SH-SY5Y (cell line): Measurements from ENCODE around the gene MOB3C.

Experiments used
- GATA2 ChIP-seq: IDR thresholded peaks from 2 replicates; pipeline ENCODE4 v1.6.1; 2011; ENCODE audit warnings: mild to moderate bottlenecking, low read depth, low read length
- GATA3 ChIP-seq: IDR thresholded peaks from 2 replicates; pipeline ENCODE4 v1.6.1; 2011; ENCODE audit warnings: low read depth, mild to moderate bottlenecking, low read length, moderate library complexity

MOB3C gene

DNA sequence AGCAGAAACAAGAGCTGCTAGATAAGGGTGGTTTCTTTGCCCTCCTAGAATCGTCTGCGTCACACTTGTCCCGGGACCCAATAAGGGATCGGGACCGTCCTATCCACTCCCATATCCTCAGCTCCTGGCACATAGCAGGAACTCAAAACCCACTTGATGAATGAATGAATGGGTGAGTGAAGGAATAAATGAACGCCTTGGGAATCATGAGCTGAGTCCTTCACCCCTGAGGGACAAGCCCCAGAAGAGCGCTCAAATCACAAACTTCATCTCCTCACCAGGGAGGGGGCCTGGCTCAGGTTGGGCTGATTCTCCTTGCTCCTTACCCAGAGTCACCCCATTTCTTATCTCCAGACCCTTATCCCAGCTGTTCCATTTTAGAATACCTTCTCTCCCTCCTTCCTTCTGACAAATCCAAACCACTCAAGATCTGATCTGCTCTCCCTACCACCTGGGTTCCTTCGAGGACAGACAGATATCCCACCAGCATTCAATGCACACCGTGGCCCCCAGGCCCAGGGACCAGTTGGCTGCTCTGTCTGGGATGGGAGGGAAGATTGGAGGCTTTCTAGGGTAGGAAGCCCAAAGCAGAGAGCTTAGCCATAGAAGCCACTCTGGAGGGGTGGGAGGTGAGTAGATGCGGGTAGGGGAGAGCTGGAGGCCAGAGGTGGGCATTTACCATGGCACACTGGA is 643 bp upstream of the MOB3C start:
- no peak for TF ChIP-seq GATA3
- no peak for TF ChIP-seq GATA2

DNA sequence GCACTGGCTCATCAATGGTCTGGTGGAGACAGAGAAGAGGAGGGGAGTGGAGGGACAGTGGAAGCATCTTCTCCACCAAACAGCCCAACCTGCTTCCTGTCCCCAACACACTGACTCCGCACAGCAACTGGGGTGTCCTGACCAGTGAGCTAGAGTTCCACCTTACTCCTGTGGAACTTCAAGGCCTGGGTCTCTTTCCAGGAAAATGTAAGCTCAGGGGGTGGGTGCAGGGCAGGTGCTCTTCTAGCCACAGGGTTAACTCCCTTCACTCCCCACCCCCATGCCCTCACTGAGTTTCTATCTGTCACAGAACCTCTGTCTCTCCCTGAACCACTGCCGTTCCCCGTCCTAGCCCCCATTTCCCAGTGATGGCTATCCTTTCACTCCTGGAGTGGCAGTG is 876 bp downstream of the MOB3C start:
- no peak for TF ChIP-seq GATA3
- TF ChIP-seq GATA2, result no peak

DNA sequence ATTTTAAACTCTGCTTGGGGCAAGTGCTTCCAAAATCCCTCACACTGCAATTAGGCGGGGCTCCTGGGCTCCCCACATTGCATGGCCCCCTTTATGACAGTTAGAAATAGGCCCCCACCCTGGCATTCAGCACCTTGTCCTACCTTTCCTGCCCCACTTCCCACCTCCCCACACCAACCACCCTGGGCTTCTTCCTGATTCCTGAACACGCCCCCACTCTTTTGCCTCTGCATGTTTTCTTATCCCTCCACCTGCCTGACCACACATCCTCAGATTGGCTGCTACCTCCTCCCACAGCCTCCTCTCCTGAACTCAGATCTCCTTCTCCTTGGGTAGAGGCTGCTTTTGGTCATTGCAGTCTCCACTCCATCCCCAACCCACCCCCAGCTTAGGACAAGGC is 1.5 kb downstream of the MOB3C start:
- no peak for TF ChIP-seq GATA3
- TF ChIP-seq GATA2, result no peak

DNA sequence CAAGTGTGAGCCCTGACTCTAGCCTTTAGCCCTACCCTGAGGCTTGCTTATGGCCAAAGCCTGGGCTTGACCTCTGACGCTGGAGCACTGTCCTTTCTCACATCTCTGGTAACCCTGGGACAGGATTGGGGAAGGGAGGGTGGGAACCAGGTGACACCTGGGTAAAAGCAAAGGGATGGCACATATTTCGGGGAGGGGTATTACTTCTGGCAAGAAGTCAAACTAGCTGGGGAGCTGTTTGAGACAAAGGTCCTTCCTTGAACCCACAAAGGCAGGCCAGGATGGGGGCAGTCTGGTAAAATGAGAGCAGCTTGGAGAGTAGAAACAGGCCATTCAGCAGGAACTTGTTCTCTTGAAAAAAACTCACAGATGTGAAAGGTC is 2.0 kb downstream of the MOB3C start:
- no peak for TF ChIP-seq GATA3

DNA sequence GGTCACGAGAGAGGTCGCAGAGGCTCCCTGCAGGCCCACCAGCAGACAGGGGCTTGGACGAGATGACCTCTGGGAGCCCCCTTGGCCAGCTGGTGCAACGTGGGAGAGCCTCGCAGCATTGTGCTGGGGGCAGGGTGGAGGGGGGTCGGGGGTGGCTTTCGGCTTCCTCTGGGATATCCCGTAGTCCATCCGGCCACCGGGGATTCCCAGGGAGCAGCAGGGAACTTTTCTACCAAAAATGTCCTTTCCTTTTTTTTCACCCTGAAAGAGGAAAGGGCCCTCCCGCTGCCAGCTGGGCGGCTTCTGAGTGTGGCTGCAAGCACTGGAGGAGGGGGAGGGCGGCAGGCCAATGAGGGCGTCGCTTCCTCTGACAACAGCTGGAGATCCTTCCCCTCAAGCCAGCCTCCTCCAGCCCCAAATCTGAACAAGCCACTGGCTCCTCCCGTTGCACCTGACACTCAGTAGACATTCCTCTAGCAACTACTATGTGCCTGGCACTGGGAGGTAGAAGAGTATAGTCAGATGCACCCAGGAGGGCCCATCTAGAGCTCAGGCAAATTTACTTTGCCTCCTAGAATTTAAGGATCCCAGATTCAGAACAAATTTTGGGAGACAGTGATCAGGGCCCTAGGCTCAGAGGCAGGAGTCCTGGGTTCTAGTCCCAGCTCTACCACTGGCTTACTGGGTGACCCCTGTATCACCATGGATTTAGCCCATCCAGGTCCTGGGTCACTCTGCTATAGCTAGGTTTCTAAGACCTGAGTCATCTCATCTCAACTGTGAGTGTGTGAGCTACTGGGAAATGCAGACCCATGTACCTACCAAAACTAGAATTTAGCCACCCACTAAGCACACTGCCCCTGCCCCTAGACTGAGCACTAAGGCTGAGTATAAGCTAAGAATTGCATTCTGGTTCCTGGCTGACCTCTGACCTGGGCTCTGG is 2.7 kb downstream of the MOB3C start:
- TF ChIP-seq GATA3, result no peak
- no peak for TF ChIP-seq GATA2

DNA sequence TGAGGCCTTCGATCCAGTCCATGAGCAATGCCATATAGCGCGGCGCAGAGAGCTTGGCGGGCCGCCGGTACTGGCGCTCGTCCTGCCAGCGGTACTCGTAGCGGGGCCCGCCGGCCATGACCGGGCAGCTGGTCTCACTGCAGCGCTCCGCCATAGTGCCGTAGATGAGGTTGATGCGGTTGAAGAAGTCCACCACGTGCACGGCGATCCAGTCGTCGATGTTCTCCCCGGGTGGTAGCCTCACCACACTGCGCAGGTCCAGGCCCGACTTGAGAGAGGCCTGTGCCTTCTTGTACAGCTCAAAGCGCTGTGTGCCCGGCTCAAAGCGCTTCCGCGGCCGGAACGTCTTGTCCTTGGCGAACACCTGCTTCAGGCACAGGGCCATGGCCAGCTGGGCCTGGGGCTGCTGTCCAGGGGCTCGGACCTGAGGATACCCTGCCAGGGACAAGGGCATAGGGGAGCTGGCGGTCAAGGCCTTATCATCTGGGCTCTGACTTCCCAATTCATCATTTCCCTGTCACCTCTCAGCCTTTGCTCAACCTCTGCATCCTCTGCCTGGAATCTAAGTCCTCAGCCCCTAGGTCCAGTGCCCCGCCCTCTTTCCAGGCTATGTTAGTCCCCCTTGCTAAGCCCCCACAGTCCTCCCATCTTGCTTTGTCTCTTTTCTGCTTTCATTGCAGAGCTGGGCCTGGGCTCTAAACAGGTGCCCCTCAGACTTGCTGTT is 3.5 kb downstream of the MOB3C start:
- no peak for TF ChIP-seq GATA2
- TF ChIP-seq GATA3, result no peak

DNA sequence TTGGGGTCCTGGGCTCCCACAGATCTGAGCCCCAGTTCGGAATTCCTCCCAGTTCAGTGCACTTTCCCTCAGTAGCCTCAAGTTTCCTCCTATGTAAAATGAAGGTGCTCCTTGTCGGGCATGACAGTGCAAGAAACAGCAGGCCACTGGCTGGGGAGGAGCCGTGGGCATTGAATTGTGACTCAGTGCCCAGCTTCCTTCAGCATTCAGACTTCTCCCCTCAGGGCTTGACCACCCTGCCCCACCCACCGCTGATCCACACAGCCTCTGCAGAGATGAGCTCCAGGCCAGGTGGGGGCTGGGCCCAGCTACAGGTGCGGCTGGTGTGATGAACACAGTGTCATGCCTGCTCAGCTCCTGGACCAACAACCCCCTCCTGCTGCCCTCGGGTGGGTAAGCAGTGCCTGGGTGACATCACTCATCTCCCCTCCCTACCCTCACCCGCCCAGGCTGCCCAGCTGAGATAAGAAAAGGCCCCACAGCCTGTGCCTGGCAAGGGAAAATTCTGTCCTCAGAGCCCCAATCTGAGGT is 4.9 kb downstream of the MOB3C start:
- no peak for TF ChIP-seq GATA2
- no peak for TF ChIP-seq GATA3

DNA sequence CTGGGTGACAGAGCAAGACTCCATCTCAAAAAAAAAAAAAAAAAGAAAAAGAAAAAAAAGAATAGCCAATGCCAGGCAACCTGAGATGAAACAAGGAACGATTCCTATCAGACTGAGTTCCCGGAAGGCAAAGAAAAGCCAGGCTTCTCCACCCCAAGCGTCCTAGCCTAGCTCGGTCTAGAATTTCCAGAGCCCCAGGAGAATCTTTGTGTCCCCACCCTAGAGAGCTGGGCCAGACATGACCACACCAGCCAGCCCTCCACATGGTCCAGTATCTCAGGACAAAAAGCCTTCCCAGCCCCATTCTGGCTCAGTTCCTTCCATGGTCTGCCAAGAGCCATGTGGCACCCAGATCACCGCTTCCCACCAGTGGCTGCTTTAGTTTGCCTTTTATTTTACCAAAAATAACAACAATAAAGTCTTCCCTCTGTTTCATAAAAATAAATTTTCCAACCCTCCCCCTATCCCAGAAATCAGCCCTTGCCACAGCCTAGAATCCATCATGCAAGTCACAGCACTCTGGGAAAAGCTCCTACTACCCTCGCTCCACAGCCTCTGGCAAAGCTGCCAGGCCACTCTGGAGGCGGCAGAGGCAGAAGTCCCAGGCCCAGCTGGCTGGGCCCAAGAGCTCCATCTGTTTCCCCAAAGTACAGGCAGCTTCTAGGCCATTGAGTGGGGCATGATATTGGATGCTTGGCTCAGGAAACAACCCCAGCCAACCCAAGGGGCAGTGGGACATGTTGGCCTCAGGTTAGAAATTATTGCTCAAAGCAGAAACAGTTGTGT is 9.1 kb downstream of the MOB3C start:
- no peak for TF ChIP-seq GATA3
- no peak for TF ChIP-seq GATA2

DNA sequence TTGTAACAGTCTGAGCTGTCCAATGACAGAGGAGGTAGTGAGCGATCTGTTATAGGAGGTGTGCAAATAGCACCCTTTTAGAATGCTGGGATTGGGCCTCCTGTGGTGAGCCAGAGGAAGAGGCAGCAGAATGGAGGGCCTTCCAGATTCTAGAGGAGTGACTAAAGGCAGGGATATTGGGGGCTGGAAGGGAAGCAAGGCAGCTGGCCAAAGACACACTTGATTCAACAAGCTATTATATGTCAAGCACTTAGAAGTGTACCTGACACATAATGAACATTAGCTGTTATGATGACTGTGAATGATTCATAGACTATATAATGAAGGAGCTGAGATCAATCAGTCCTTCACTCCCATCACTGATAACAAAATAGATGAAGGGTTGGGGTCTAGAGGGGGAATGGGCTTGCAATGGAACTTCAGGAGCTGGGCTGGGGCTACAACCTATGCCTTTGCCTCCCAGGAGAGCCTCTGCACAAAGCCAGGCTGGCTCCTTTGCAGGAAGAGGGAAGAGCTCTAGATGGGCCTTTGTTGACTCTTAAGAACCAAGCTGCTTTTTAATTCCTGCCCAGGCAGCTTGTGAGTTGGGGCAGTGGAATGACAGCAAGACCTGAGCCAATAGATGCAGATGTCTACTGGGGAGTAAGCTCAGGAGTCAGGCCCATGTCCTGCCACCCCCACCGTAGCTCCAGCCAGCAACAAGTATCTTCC is 10.2 kb downstream of the MOB3C start:
- TF ChIP-seq GATA2, result no peak

DNA sequence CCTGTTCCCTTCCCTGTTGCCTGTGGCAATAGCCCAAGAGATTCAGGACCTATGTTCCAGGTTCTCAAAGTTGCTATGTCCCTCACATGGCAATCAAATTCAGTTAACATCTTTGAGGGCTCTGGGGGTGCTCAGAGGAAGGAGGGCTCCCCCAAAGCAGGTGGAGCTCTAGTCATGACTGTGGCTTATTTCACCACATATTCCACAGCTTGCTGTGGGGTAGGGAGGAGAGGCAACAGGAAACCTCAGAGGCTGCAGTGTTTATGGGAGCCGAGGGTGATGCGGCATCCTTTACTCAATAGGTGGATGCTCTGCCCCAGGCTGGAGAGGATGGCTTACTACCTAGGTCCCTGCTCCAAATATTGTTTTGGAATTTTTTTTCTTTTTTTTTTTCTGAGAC is 11.4 kb downstream of the MOB3C start:
- no peak for TF ChIP-seq GATA3
- TF ChIP-seq GATA2, result no peak

DNA sequence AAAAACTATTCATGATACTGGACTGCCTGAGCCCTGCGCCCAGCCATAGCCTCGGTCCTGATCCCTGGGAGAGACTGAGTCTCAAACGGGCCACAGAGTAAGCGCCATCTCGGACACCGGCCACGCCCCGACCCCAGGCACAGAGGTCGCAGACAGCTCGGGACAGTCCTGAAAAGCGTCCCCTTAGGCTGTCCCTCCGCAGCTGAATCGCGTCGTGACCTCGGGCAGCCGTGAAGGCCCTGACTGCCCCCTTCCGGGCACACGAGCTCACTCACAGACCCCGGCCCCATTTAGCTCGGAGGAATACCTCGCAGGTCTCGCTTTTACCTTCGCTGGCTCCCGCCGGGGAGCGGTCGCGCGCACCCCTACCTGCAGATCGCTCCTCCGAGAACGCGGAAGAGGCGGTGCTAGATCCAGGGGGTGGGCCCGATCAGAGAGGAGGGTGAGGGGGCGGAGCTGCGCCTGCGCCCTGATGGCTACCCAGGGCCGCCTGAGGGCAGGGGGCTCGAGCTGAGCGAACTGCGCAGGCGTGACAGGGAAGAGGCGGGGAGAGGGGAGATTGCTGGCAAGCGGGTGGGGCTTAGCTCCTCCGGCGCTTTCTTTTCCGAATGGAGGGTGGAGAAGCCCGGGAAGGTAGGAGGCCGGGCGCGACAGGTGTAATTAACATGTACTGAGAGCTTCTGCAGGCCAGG is 12.6 kb downstream of the MOB3C start, which contains the start of gene MKNK1:
MKNK1 (minus strand) TSS at position 411 of the 692 bp plus-strand sequence. CDS start 20,941 bp downstream, outside the sequence.
- TF ChIP-seq GATA2 (no peak), GATA3 (no peak)

DNA sequence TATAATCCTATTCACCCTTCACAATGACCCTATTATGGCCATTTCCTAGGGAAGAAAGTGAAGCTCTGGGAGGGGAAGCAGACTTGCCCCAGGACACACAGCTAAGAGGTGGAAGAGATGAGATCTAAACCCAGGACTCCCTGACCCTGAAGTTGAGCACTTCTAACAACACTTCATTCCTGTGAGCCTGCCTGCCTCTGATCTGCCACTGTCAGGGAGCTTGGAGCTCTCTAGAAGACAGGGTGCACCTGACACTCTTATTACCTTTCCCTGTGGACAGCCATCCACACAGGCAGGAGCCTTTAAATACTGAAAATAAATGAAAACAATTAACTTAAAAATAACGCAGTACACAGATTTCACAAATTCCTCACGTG is 13.1 kb downstream of the MOB3C start:
- TF ChIP-seq GATA2, result no peak
- TF ChIP-seq GATA3, result no peak
